Measurements from ENCODE around the gene OSBPL7. TPM values are rescaled to one million over a fixed set of nuclear protein-coding genes. Genes with fewer than 3 reads are reported as not detected.

The OSBPL7 gene
- polyA plus RNA-seq, 4 donors, result 16.7 to 67.5 (median 27.3) TPM

DNA sequence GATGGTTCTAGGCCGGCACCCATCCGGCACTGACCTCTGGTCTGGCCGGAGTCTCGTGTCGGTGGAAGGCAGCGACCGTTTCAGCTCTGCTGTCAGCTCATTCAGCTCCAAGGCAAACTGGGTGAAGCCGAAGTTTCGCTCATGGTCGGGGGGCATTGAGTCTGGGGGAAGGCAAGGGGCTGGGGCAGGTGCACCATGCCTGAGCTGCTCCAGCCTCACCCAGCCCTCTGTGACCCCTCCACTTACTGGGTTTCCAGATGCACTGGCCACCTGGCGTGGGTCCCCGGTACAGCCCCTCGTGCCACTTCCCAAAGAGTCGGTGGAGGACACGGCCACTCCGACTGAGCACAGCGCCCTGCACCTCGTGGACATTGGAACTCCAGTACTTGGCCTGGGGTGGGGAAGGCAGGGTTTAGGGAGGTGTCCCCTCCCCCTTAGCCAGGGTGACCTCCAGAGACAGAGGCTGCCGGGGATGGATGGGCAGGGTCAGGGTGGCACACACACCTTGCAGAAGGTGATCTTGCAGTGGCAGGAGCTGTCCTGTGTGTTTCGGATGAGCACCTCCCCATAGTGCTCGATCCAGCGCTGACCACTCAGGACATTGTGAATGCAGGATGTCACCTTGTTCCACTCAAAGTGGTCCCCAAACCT, 12.6 kb downstream of the OSBPL7 start:
- H3K36me3 ChIP-seq (ENCODE audit: control insufficient read depth in 3 of 3, insufficient read depth in 2 of 3, low read depth in 1 of 3, low read length in 3 of 3), result peaks cover 3 to 65% (median 23%) of the 10 kb centered on the region in 3 donors
- H3K4me1 ChIP-seq (ENCODE audit: control insufficient read depth in 3 of 3, insufficient read depth in 2 of 3, low read depth in 1 of 3, low read length in 2 of 3), result peaks cover 0 to 19% (median 1%) of the 10 kb centered on the region in 3 donors
- no peak overlapping the region for H3K27ac ChIP-seq (ENCODE audit: low read depth in 1 of 3, low read length in 2 of 3)
- FAIRE-seq (no peak), DNase-seq (no peak)
- H3K4me3 ChIP-seq (ENCODE audit: low read depth in 1 of 3, low read length in 3 of 3), result no peak overlapping the region
- H3K27me3 ChIP-seq (ENCODE audit: control insufficient read depth in 3 of 3, insufficient read depth in 3 of 3, low read length in 3 of 3), result no peaks in the 10 kb centered on the region
- 89 to 94% (median 90%) methylated on average over 22 of the region's 22 CpGs for WGBS, 3 donors
- no peaks in the 10 kb centered on the region for H3K9me3 ChIP-seq (ENCODE audit: control insufficient read depth in 2 of 2, insufficient read depth in 1 of 2, low read depth in 1 of 2, low read length in 1 of 2)

DNA sequence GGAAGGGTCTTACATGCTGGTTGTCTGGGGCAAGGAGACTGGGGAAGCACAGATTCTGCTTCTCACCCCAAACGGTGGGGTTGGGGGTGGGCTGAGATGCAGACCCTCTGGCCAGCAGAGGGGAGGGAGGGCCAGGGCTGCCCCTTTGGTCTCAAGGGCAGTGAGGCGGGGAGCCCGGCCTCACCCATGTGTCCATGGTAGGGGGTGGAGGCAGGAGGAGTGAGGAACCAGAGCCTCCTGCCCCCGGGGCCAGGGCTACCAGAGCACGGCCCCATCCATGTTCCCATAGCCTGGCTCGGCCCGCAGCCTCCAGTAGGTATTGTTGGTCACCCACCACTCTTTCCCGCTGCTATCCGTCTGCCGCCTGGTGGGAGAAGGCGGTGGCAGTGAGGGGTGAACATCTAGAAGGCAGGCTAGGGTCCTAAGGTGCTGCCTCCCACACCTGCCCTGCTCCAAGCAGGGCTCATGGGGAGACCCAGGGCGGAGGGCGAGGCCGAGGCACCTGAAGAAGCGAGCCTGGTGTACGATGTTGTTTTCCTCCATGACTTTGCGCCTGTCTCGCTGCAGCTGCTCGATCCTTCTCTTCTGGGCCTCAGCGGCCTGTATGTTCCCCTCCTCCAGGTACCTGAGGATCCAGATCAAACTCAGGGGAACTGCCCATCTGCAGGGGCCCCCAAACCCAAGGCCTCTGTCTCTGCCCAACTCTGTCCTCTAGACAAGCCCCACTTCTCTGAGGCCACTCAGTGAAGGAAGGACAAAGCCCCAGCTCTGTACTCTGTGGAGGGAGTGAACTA, 13.4 kb downstream of the OSBPL7 start:
- H3K27ac ChIP-seq (ENCODE audit: low read depth in 1 of 3, low read length in 2 of 3), result no peak overlapping the region
- H3K27me3 ChIP-seq (ENCODE audit: control insufficient read depth in 3 of 3, insufficient read depth in 3 of 3, low read length in 3 of 3), result no peaks in the 10 kb centered on the region
- no peak overlapping the region for H3K4me3 ChIP-seq (ENCODE audit: low read depth in 1 of 3, low read length in 3 of 3)
- peaks cover 0 to 19% (median 1%) of the 10 kb centered on the region in 3 donors for H3K4me1 ChIP-seq (ENCODE audit: control insufficient read depth in 3 of 3, insufficient read depth in 2 of 3, low read depth in 1 of 3, low read length in 2 of 3)
- H3K9me3 ChIP-seq (ENCODE audit: control insufficient read depth in 2 of 2, insufficient read depth in 1 of 2, low read depth in 1 of 2, low read length in 1 of 2), result no peaks in the 10 kb centered on the region
- DNase-seq (no peak), FAIRE-seq (no peak)
- WGBS, 3 donors, result 89 to 95% (median 90%) methylated on average over 19 to 20 of the region's 20 CpGs
- peaks cover 3 to 58% (median 21%) of the 10 kb centered on the region in 3 donors for H3K36me3 ChIP-seq (ENCODE audit: control insufficient read depth in 3 of 3, insufficient read depth in 2 of 3, low read depth in 1 of 3, low read length in 3 of 3)

GRCh38 chr17:47807421-47807820, 14.2 kb downstream of the OSBPL7 start:
- FAIRE-seq (no peak), DNase-seq (no peak)
- 84 to 99% (median 93%) methylated on average over 10 to 11 of the region's 11 CpGs for WGBS, 3 donors
- Histone ChIP-seq H3K4me3 (ENCODE audit: low read depth in 1 of 3, low read length in 3 of 3) (no peak overlapping the region), H3K36me3 (ENCODE audit: control insufficient read depth in 3 of 3, insufficient read depth in 2 of 3, low read depth in 1 of 3, low read length in 3 of 3) (peaks cover 3 to 50% (median 17%) of the 10 kb centered on the region in 3 donors), H3K4me1 (ENCODE audit: control insufficient read depth in 3 of 3, insufficient read depth in 2 of 3, low read depth in 1 of 3, low read length in 2 of 3) (peaks cover 0 to 19% (median 1%) of the 10 kb centered on the region in 3 donors), H3K27ac (ENCODE audit: low read depth in 1 of 3, low read length in 2 of 3) (no peak overlapping the region), H3K9me3 (ENCODE audit: control insufficient read depth in 2 of 2, insufficient read depth in 1 of 2, low read depth in 1 of 2, low read length in 1 of 2) (no peaks in the 10 kb centered on the region), H3K27me3 (ENCODE audit: control insufficient read depth in 3 of 3, insufficient read depth in 3 of 3, low read length in 3 of 3) (no peaks in the 10 kb centered on the region)

GRCh38 chr17:47806913-47807255, 14.7 kb downstream of the OSBPL7 start:
- DNase-seq, result no peak
- H3K36me3 ChIP-seq (ENCODE audit: control insufficient read depth in 3 of 3, insufficient read depth in 2 of 3, low read depth in 1 of 3, low read length in 3 of 3), result peaks cover 3 to 46% (median 17%) of the 10 kb centered on the region in 3 donors
- FAIRE-seq, result no peak
- H3K27me3 ChIP-seq (ENCODE audit: control insufficient read depth in 3 of 3, insufficient read depth in 3 of 3, low read length in 3 of 3), result no peaks in the 10 kb centered on the region
- H3K9me3 ChIP-seq (ENCODE audit: control insufficient read depth in 2 of 2, insufficient read depth in 1 of 2, low read depth in 1 of 2, low read length in 1 of 2), result no peaks in the 10 kb centered on the region
- H3K4me3 ChIP-seq (ENCODE audit: low read depth in 1 of 3, low read length in 3 of 3), result no peak overlapping the region
- H3K27ac ChIP-seq (ENCODE audit: low read depth in 1 of 3, low read length in 2 of 3), result no peak overlapping the region
- WGBS, 3 donors, result 93 to 94% (median 94%) methylated on average over 9 of the region's 9 CpGs
- peaks cover 0 to 19% (median 1%) of the 10 kb centered on the region in 3 donors for H3K4me1 ChIP-seq (ENCODE audit: control insufficient read depth in 3 of 3, insufficient read depth in 2 of 3, low read depth in 1 of 3, low read length in 2 of 3)

DNA sequence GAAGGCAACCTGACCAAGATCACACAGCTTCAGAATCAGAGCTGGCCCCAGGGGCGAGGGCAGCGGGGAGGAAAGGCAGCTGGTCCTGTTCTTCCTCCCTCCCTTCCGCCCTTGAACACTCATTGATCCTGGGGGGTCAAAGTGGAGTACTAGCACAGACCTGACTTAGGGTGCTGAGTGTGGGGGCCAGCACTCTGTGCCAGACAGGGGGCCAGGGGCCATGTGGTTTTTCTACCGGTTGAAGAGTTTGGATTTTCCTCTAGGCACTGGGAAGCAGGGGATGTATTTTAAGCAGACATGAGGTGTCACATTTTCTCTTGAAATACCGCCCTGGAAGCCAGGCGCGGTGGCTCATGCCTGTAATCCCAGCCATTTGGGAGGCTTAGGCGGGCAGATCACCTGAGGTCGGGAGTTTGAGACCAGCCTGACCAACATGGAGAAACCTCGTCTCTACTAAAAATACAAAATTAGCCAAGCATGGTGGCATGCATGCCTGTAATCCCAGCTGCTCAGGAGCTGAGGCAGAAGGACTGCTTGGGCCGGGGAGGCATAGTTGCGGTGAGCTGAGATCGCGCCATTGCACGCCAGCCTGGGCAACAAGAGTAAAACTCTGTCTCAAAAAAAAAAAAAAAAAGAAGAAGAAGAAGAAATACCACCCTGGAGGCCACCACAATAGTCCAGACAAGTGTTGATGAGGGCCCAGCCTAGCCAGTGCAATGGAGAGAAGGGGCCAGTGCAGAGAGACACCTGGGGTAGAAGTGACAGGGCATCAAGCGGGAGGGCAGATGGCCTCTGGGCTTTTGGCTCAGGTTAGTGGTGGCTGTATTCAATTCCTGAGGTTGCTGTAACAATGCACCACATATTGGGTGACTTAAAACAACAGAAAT, 15.3 kb downstream of the OSBPL7 start:
- Histone ChIP-seq H3K27ac (ENCODE audit: low read depth in 1 of 3, low read length in 2 of 3) (no peak overlapping the region), H3K36me3 (ENCODE audit: control insufficient read depth in 3 of 3, insufficient read depth in 2 of 3, low read depth in 1 of 3, low read length in 3 of 3) (peaks cover 3 to 43% (median 17%) of the 10 kb centered on the region in 3 donors), H3K4me3 (ENCODE audit: low read depth in 1 of 3, low read length in 3 of 3) (no peak overlapping the region), H3K27me3 (ENCODE audit: control insufficient read depth in 3 of 3, insufficient read depth in 3 of 3, low read length in 3 of 3) (no peaks in the 10 kb centered on the region), H3K9me3 (ENCODE audit: control insufficient read depth in 2 of 2, insufficient read depth in 1 of 2, low read depth in 1 of 2, low read length in 1 of 2) (no peaks in the 10 kb centered on the region), H3K4me1 (ENCODE audit: control insufficient read depth in 3 of 3, insufficient read depth in 2 of 3, low read depth in 1 of 3, low read length in 2 of 3) (peaks cover 0 to 19% (median 1%) of the 10 kb centered on the region in 3 donors)
- WGBS, 3 donors, result 92% methylated on average over 16 of the region's 16 CpGs
- DNase-seq (no peak), FAIRE-seq (no peak)

DNA sequence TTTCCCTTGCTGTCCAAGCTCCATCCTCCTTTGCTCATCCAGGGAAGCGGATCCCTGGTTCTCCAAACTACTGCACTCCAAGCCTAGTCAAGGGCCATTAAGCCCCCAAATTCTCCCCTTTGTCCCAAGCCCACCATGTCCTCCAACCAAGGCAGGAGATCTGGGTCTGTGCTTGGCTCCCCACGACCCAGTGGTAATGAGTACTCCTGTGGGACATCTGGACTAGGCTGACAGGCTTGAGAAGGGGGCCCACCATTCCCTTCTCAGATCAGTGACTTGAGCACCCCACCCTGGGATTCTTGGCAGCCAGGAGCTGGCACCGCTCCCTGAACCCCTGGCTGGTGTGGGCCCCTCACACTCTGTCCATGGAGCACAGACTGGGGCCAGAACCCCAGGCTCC, 17.1 kb downstream of the OSBPL7 start:
- Histone ChIP-seq H3K36me3 (ENCODE audit: control insufficient read depth in 3 of 3, insufficient read depth in 2 of 3, low read depth in 1 of 3, low read length in 3 of 3) (peaks cover 3 to 31% (median 15%) of the 10 kb centered on the region in 3 donors), H3K9me3 (ENCODE audit: control insufficient read depth in 2 of 2, insufficient read depth in 1 of 2, low read depth in 1 of 2, low read length in 1 of 2) (no peaks in the 10 kb centered on the region), H3K27ac (ENCODE audit: low read depth in 1 of 3, low read length in 2 of 3) (no peak overlapping the region), H3K4me1 (ENCODE audit: control insufficient read depth in 3 of 3, insufficient read depth in 2 of 3, low read depth in 1 of 3, low read length in 2 of 3) (peaks cover 0 to 6% (median 0%) of the 10 kb centered on the region in 3 donors), H3K4me3 (ENCODE audit: low read depth in 1 of 3, low read length in 3 of 3) (no peak overlapping the region), H3K27me3 (ENCODE audit: control insufficient read depth in 3 of 3, insufficient read depth in 3 of 3, low read length in 3 of 3) (peaks cover 0 to 4% (median 0%) of the 10 kb centered on the region in 3 donors)
- DNase-seq (no peak), FAIRE-seq (no peak)
- WGBS, 3 donors, result 60 to 73% (median 71%) methylated on average over 3 of the region's 3 CpGs

GRCh38 chr17:47803751-47804150, 17.8 kb downstream of the OSBPL7 start:
- no peak for FAIRE-seq
- DNase-seq, result no peak
- Histone ChIP-seq H3K4me3 (ENCODE audit: low read depth in 1 of 3, low read length in 3 of 3) (no peak overlapping the region), H3K4me1 (ENCODE audit: control insufficient read depth in 3 of 3, insufficient read depth in 2 of 3, low read depth in 1 of 3, low read length in 2 of 3) (no peaks in the 10 kb centered on the region), H3K9me3 (ENCODE audit: control insufficient read depth in 2 of 2, insufficient read depth in 1 of 2, low read depth in 1 of 2, low read length in 1 of 2) (no peaks in the 10 kb centered on the region), H3K27ac (ENCODE audit: low read depth in 1 of 3, low read length in 2 of 3) (no peak overlapping the region), H3K36me3 (ENCODE audit: control insufficient read depth in 3 of 3, insufficient read depth in 2 of 3, low read depth in 1 of 3, low read length in 3 of 3) (peaks cover 3 to 24% (median 11%) of the 10 kb centered on the region in 3 donors), H3K27me3 (ENCODE audit: control insufficient read depth in 3 of 3, insufficient read depth in 3 of 3, low read length in 3 of 3) (peaks cover 0 to 4% (median 0%) of the 10 kb centered on the region in 3 donors)
- 82% methylated on average over 6 of the region's 6 CpGs for WGBS, 3 donors

GRCh38 chr17:47803201-47803600, 18.4 kb downstream of the OSBPL7 start:
- DNase-seq (no peak), FAIRE-seq (no peak)
- no peaks in the 10 kb centered on the region for H3K4me1 ChIP-seq (ENCODE audit: control insufficient read depth in 3 of 3, insufficient read depth in 2 of 3, low read depth in 1 of 3, low read length in 2 of 3)
- peaks cover 1 to 18% (median 6%) of the 10 kb centered on the region in 3 donors for H3K36me3 ChIP-seq (ENCODE audit: control insufficient read depth in 3 of 3, insufficient read depth in 2 of 3, low read depth in 1 of 3, low read length in 3 of 3)
- no peak overlapping the region for H3K4me3 ChIP-seq (ENCODE audit: low read depth in 1 of 3, low read length in 3 of 3)
- WGBS, 3 donors, result 54 to 81% (median 65%) methylated on average over 5 of the region's 5 CpGs
- H3K27ac ChIP-seq (ENCODE audit: low read depth in 1 of 3, low read length in 2 of 3), result no peak overlapping the region
- peaks cover 0 to 4% (median 0%) of the 10 kb centered on the region in 3 donors for H3K27me3 ChIP-seq (ENCODE audit: control insufficient read depth in 3 of 3, insufficient read depth in 3 of 3, low read length in 3 of 3)
- H3K9me3 ChIP-seq (ENCODE audit: control insufficient read depth in 2 of 2, insufficient read depth in 1 of 2, low read depth in 1 of 2, low read length in 1 of 2), result no peaks in the 10 kb centered on the region
